Adrenal gland (tissue), 12 donors: Measurements from ENCODE around the gene SLC1A1. TPM values are rescaled to one million over a fixed set of nuclear protein-coding genes. Genes with fewer than 3 reads are reported as not detected.
A peak's percentile ranks its signal among the peaks of the same experiment; 100 is the strongest.

ENCODE experiments used
- DNase-seq, 7 donors: peaks; one replicate each; pipeline ENCODE4 v3.0.0-alpha.2; 2019 to 2020
- H3K27ac ChIP-seq, 5 donors: fragments of 200-600 bp; sonication (generic) in 4 of 5; 1 replicate in 3 of 5; 2 replicates in 2 of 5; pipeline versions ENCODE4 v1.5.1 to v1.8.0; 2016 to 2020; ENCODE audit warnings: mild to moderate bottlenecking in 1 of 5
- H3K27me3 ChIP-seq: fragments of 200-600 bp; 2 replicates; pipeline ENCODE4 v1.8.0; 2021
- H3K36me3 ChIP-seq, 2 donors: fragments of 200-600 bp; replicated peaks in 1 of 2; 1 replicate in 1 of 2; 2 replicates in 1 of 2; pipeline versions ENCODE4 v1.5.1 to v1.8.0; 2018 to 2022
- H3K4me1 ChIP-seq, 2 donors: fragments of 200-600 bp; replicated peaks in 1 of 2; 1 replicate in 1 of 2; 2 replicates in 1 of 2; pipeline versions ENCODE4 v1.5.1 to v1.8.0; 2018 to 2021
- H3K4me3 ChIP-seq, 4 donors: fragments of 200-600 bp; sonication (generic) in 3 of 4; one replicate each; pipeline ENCODE4 v1.5.1; 2016 to 2018
- H3K9me3 ChIP-seq, 3 donors: fragments of 200-600 bp; sonication (generic) in 1 of 3; replicated peaks in 1 of 3; 1 replicate in 2 of 3; 2 replicates in 1 of 3; pipeline versions ENCODE4 v1.5.1 to v1.8.0; 2016 to 2021
- POLR2A ChIP-seq, 2 donors: fragments of 450-650 bp; IDR thresholded peaks; one replicate each; pipeline ENCODE4 v1.6.1; 2017; ENCODE audit warnings: antibody characterized with exemption in 2 of 2, mild to moderate bottlenecking in 2 of 2, moderate library complexity in 1 of 2
- WGBS, 4 donors: extraction: QIAGEN DNeasy Blood & Tissue Kit in 2 of 4; methylation state at CpG; one replicate each; pipeline versions ENCODE4 v1.1.5 to v1.1.7; 2013 to 2017; 5-methylcytosine and 5-hydroxymethylcytosine counted together
- intact Hi-C, 2 donors: fragments of 100-400 bp; cut with DNase I; formaldehyde crosslinking; loops; one replicate each; pipeline versions ENCODE4 v1.14.1 to v1.15.0; 2022 to 2023
- polyA plus RNA-seq, 3 donors: library from polyadenylated mRNA; stranded (reverse); fragments of 200-250 nt in 2 of 3; fragments of 350-450 nt in 1 of 3; fragmentation: Illumina TruSeq in 1 of 3; extraction: RNeasy Lipid Tissue Mini Kit (QIAGEN cat#74804) in 1 of 3; gene quantifications; one replicate each; pipeline ENCODE4 v1.2.3, GENCODE V29; 2013 to 2014
- total RNA-seq, 9 donors: library from RNA; depleted of rRNA in 4 of 9; stranded (reverse); fragments of >200 nt in 4 of 9; fragments of 120-200 nt in 1 of 9; fragmentation: NEBNext Ultra II Directional in 1 of 9; extraction: Animal tissue kit (Norgen Biotek cat#: 25700) in 1 of 9; gene quantifications; one replicate each; pipeline versions ENCODE4 v1.1.0 to v1.2.4, GENCODE V29; 2013 to 2023
- TF ChIP-seq, protein P1 (sequence below), 6 experiments: fragments of 450-650 bp in 4 of 6; fragments of 200-600 bp in 2 of 6; sonication (generic) in 1 of 6; IDR thresholded peaks; 1 replicate in 5 of 6; 2 replicates in 1 of 6; pipeline versions ENCODE4 v1.5.1 to v1.8.0; 2016 to 2021; ENCODE audit warnings: antibody characterized with exemption in 6 of 6, mild to moderate bottlenecking in 2 of 6, moderate library complexity in 1 of 6
- donor health status: healthy with polysubstance abuse.
- donor health status: Bipolar disorder and iron deficiency.
- donor health status: DM: yes; HTN: yes; CAD: no.
- donor health status: DM: no; HTN: no; CAD: no.
- donor health status: DM: no; HTN: no; CAD: no.
- donor health status: DM: yes; HTN: yes; CAD: no.

SLC1A1 gene
- total and polyA plus RNA-seq, 12 donors, result 0.68 to 4.9 (median 1.7) TPM

DNA sequence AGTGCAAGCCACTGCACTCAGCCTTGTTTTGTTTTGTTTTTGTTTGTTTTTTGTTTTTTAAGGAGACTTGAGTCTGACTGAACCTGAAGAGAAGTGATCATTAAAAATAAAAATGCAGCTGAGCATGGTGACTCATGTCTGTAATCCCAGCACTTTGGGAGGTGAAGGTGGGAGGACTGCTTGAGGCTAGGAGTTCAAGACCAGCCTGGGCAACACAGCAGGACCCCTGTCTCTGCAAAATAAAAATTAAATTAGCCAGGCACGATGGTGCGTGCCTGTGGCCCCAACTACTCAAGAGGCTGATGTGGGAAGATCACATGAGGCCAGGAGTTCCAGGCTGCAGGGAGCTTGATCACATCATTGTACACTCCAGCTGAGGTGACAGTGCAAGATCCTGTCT is 6.2 kb downstream of the SLC1A1 start:
- H3K27ac ChIP-seq, result no peak overlapping the region
- WGBS, 4 donors, result 86 to 93% (median 89%) methylated on average over 2 of the region's 2 CpGs
- H3K9me3 ChIP-seq, result no peaks in the 10 kb centered on the region
- intact Hi-C loops, result no loop called here
- TF ChIP-seq, protein P1, sequence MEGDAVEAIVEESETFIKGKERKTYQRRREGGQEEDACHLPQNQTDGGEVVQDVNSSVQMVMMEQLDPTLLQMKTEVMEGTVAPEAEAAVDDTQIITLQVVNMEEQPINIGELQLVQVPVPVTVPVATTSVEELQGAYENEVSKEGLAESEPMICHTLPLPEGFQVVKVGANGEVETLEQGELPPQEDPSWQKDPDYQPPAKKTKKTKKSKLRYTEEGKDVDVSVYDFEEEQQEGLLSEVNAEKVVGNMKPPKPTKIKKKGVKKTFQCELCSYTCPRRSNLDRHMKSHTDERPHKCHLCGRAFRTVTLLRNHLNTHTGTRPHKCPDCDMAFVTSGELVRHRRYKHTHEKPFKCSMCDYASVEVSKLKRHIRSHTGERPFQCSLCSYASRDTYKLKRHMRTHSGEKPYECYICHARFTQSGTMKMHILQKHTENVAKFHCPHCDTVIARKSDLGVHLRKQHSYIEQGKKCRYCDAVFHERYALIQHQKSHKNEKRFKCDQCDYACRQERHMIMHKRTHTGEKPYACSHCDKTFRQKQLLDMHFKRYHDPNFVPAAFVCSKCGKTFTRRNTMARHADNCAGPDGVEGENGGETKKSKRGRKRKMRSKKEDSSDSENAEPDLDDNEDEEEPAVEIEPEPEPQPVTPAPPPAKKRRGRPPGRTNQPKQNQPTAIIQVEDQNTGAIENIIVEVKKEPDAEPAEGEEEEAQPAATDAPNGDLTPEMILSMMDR (IDR thresholded peaks at IDR 0.05), result no peak
- TF ChIP-seq POLR2A (IDR thresholded peaks at IDR 0.05), result no peak
- H3K4me3 ChIP-seq, result no peak overlapping the region
- no peaks in the 10 kb centered on the region for H3K27me3 ChIP-seq
- no peak for DNase-seq
- H3K4me1 ChIP-seq, result peaks cover 1 to 2% of the 10 kb centered on the region in 2 donors
- H3K36me3 ChIP-seq, result no peaks in the 10 kb centered on the region

DNA sequence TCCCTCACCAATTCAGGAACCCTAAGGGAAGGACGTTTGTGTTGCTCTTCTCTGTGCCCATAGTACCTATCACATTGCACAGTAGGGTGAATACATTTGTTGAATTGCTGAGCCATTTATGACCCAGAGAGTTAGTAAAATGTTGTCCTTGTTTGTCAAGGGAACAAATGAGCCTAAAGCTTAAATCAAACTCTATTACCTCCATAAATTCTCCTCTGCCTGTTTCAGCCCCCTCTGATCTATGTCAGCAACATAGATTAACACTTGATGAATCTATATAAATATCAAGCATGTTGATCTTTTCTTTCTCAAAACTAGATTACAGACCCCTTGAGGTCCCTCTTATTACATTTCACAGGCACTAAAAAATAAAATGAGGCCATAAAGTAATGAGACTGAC is 7.1 kb downstream of the SLC1A1 start:
- H3K4me1 ChIP-seq, result no peaks in the 10 kb centered on the region
- H3K36me3 ChIP-seq, result no peaks in the 10 kb centered on the region
- no peak overlapping the region for H3K4me3 ChIP-seq
- no peaks in the 10 kb centered on the region for H3K9me3 ChIP-seq
- intact Hi-C loops, result no loop called here
- no peak for DNase-seq
- WGBS, 4 donors, result 0 to 27% (median 16%) methylated on average over 1 of the region's 1 CpG
- H3K27me3 ChIP-seq, result no peaks in the 10 kb centered on the region
- H3K27ac ChIP-seq, result no peak overlapping the region
- TF ChIP-seq POLR2A (IDR thresholded peaks at IDR 0.05), result no peak
- TF ChIP-seq, protein P1 (IDR thresholded peaks at IDR 0.05), result no peak

DNA sequence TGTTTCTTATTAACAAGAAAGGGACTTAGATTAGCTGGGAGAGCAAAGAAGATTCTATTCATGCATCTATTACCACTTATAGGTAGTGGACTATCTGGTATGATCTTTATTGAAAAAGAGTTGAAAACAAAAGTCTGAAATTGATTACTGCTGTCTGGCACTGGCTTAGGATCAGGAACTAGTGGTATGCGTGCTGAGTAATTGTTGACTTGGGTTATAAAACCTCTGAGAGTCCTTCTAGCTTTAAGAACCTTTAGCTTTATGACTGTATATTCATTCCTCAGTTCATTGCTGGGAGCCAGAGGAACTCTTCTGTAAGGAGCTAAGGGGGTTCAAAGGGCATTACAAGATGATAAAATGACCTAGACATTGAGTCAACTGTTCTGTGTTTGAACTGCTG is 7.6 kb downstream of the SLC1A1 start:
- Histone ChIP-seq H3K4me1 (no peaks in the 10 kb centered on the region), H3K36me3 (no peaks in the 10 kb centered on the region), H3K27ac (no peak overlapping the region), H3K9me3 (no peaks in the 10 kb centered on the region), H3K27me3 (no peaks in the 10 kb centered on the region), H3K4me3 (no peak overlapping the region)
- intact Hi-C loops, result no loop called here
- TF ChIP-seq POLR2A (IDR thresholded peaks at IDR 0.05), result no peak
- TF ChIP-seq, protein P1 (IDR thresholded peaks at IDR 0.05), result no peak
- WGBS, 4 donors, result 65 to 88% (median 73%) methylated on average over 1 of the region's 1 CpG
- DNase-seq, result no peak

DNA sequence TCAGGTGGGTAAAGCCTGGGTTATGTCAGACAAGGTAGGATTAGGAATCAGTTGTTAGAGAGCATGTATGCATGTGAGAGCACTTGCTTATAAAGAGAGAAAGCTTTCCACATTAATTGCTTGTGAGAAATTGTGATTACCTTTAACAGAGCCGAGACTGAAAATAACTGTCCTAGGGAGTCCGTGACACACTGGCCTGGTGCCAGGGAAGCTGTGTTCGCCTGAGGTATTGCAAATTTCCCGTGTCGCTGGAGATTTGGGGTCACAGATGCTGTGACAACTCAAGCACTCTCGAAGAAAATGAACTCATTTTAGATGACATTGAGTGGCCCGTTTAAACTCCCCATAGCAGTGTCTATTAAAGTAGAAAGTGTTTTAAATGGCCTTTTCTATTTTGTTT is 9.6 kb downstream of the SLC1A1 start:
- H3K27me3 ChIP-seq, result no peaks in the 10 kb centered on the region
- no peaks in the 10 kb centered on the region for H3K4me1 ChIP-seq
- no peak overlapping the region for H3K27ac ChIP-seq
- no peaks in the 10 kb centered on the region for H3K36me3 ChIP-seq
- DNase-seq, result peak in 2 of 7 donors; percentile 10 to 61
- no peaks in the 10 kb centered on the region for H3K9me3 ChIP-seq
- TF ChIP-seq, protein P1 (IDR thresholded peaks at IDR 0.05), result no peak
- no peak for TF ChIP-seq POLR2A (IDR thresholded peaks at IDR 0.05)
- 56 to 67% (median 65%) methylated on average over 7 of the region's 7 CpGs for WGBS, 4 donors
- no peak overlapping the region for H3K4me3 ChIP-seq
- intact Hi-C loops, result no loop called here
